Panc1 (cell line): ENCODE data around the gene GRIN3B. TPM values are rescaled to one million over a fixed set of nuclear protein-coding genes. Genes with fewer than 3 reads are reported as not detected.

Experiments used
- ATAC-seq: fragments of 200-7000 bp; cut with Tn5 transposase; 2 replicates; pipeline ENCODE4 v1.9.1; 2020; ENCODE audit warnings: mild to moderate bottlenecking, moderate library complexity
- BruUV-seq: library from RNA; stranded (reverse); fragments of 400-500 nt; replicated peaks from 2 replicates; lab custom pipeline; 2021; lab: Mats Ljungman, UMichigan
- CTCF ChIA-PET: fragments of 300-600 bp; sonication (Branson Sonifier 250); formaldehyde crosslinking; loops from one replicate; lab custom pipeline; 2022; ENCODE audit warnings: antibody characterized with exemption; lab: Charles Lee
- POLR2A ChIA-PET: fragments of 300-600 bp; sonication (Branson Sonifier 250); formaldehyde crosslinking; loops from one replicate; lab custom pipeline; 2022; ENCODE audit warnings: antibody characterized with exemption; lab: Charles Lee
- DNase-seq: peaks from one replicate; pipeline ENCODE4 v3.0.0-alpha.2; 2010; ENCODE audit warnings: low read depth, low spot score
- H3K27ac ChIP-seq: 2 replicates; pipeline ENCODE4 v1.5.1; 2011; ENCODE audit warnings: mild to moderate bottlenecking, low read length, inconsistent platforms
- H3K27me3 ChIP-seq: fragments of 200-500 bp; sonication (Bioruptor generic); 2 replicates; pipeline ENCODE4 v1.6.0; 2014; ENCODE audit warnings: low read length, inconsistent platforms; ENCODE audit not compliant: control insufficient read depth, insufficient read depth
- H3K36me3 ChIP-seq: fragments of 200-500 bp; sonication (Bioruptor generic); 2 replicates; pipeline ENCODE4 v1.5.1; 2014; ENCODE audit warnings: inconsistent platforms, mild to moderate bottlenecking, low read length, moderate library complexity; ENCODE audit not compliant: control insufficient read depth, insufficient read depth
- H3K4me1 ChIP-seq: 2 replicates; pipeline ENCODE4 v1.5.1; 2011; ENCODE audit warnings: inconsistent platforms, mild to moderate bottlenecking, low read length, moderate library complexity; ENCODE audit not compliant: control insufficient read depth, insufficient read depth
- H3K4me3 ChIP-seq, 2 experiments: 2 replicates each; pipeline ENCODE4 v1.5.1; 2011 to 2012; ENCODE audit warnings: low read depth in 2 of 2, low read length in 2 of 2, mild to moderate bottlenecking in 2 of 2, inconsistent platforms in 1 of 2, moderate library complexity in 1 of 2
- H3K9me3 ChIP-seq: fragments of 200-500 bp; sonication (Bioruptor generic); 2 replicates; pipeline ENCODE4 v1.5.1; 2014; ENCODE audit warnings: low read depth, mild to moderate bottlenecking, inconsistent platforms, low read length, moderate library complexity; ENCODE audit not compliant: control insufficient read depth, insufficient read depth
- CTCF ChIP-seq: fragments of 450-650 bp; IDR thresholded peaks from 2 replicates; pipeline ENCODE4 v1.5.1; 2017; ENCODE audit warnings: mild to moderate bottlenecking
- POLR2AphosphoS5 ChIP-seq: IDR thresholded peaks from 2 replicates; pipeline ENCODE4 v1.6.1; 2012; ENCODE audit warnings: mild to moderate bottlenecking, low read depth, low read length, moderate library complexity
- REST ChIP-seq, 2 experiments: IDR thresholded peaks; 2 replicates each; pipeline ENCODE4 v1.6.1; 2011 to 2012; ENCODE audit warnings: low read depth in 2 of 2, control low read depth in 1 of 2, low read length in 1 of 2, mild to moderate bottlenecking in 1 of 2, moderate library complexity in 1 of 2; ENCODE audit not compliant: insufficient read depth in 1 of 2
- SIN3A ChIP-seq: IDR thresholded peaks from 2 replicates; pipeline ENCODE4 v1.6.1; 2012; ENCODE audit warnings: low read depth, mild to moderate bottlenecking, low read length, moderate library complexity, borderline replicate concordance; ENCODE audit not compliant: insufficient read depth
- TCF7L2 ChIP-seq: IDR thresholded peaks from 2 replicates; pipeline ENCODE4 v1.6.1; 2011; ENCODE audit warnings: mild to moderate bottlenecking, low read depth, low read length, inconsistent platforms
- in situ Hi-C: cut with HindIII; loops from 2 replicates; pipeline ENCODE4 v1.10.0; 2016; ENCODE audit warnings: low sequenced_read_pairs, low pct_unique_long_range_greater_than_20kb
- intact Hi-C: fragments of 100-400 bp; cut with micrococcal nuclease; formaldehyde crosslinking; loops from one replicate; pipeline ENCODE4 v1.10.0; 2022; ENCODE audit not compliant: unreplicated experiment
- total RNA-seq: library from RNA; stranded (reverse); gene quantifications from one replicate; pipeline ENCODE4 v1.2.1, GENCODE V29; 2021; ENCODE audit not compliant: unreplicated experiment

GRIN3B gene
- total RNA-seq, 1 experiment from 2014 or later, result 4.6 TPM

- no TSS peak for BruUV-seq
- intact Hi-C loops (no loop called here), in situ Hi-C loops (no loop called here)
- Histone ChIP-seq H3K9me3 (no peaks in the 10 kb centered on the region), H3K27me3 (no peaks in the 10 kb centered on the region), H3K27ac (peak overlapping the region; percentile 82), H3K4me1 (peaks cover 19% of the 10 kb centered on the region), H3K36me3 (peaks cover 6% of the 10 kb centered on the region; the same call in 1 of the 2 replicates), H3K4me3 (peak overlapping the region; percentile 46 to 63)
- DNase-seq (no peak), ATAC-seq (peak; percentile 20; the same call in 1 of the 2 replicates)
- POLR2A ChIA-PET, result interaction anchor here (0.6 kb wide), 1 partner anchor 11 kb away, joined by 9 read pairs; no protein-coding TSS in a partner anchor
- CTCF ChIA-PET, result no interaction called here
- TF ChIP-seq POLR2AphosphoS5, result 0 out of 2 replicates have a peak, but pooled peaks have one; percentile 4
- no peak for TF ChIP-seq REST (IDR thresholded peaks at IDR 0.05; ENCODE audit: insufficient read depth in 1 of 2, low read depth in 2 of 2, low read length in 1 of 2)
These were observed 38.9 kb downstream of the GRIN3B start for GRCh38 chr19:1038978-1039645.

- Histone ChIP-seq H3K9me3 (no peaks in the 10 kb centered on the region), H3K27me3 (no peaks in the 10 kb centered on the region), H3K4me3 (peak within 1 kb of the TSS; percentile 63 to 82), H3K27ac (peak within 1 kb of the TSS; percentile 84), H3K36me3 (peaks cover 6% of the 10 kb centered on the region; the same call in 1 of the 2 replicates), H3K4me1 (peaks cover 19% of the 10 kb centered on the region)
- BruUV-seq, result no TSS peak
- DNase-seq (peak; percentile 78), ATAC-seq (peak; percentile 85)
- ChIA-PET POLR2A (interaction anchor here (0.5 to 0.6 kb wide), 2 partner anchors 10 to 11 kb away, joined by 5 to 9 read pairs; no protein-coding TSS in a partner anchor), CTCF (no interaction called here)
- in situ Hi-C loops, result no loop called here
- TF ChIP-seq CTCF (no peak), TCF7L2 (0 out of 2 replicates have a peak, but pooled peaks have one; percentile 20), SIN3A (peak; percentile 66; the same call in 1 of the 2 replicates), POLR2AphosphoS5 (peak; percentile 79), REST (IDR thresholded peaks at IDR 0.05; ENCODE audit: insufficient read depth in 1 of 2, low read depth in 2 of 2, low read length in 1 of 2) (0 out of 4 replicates have a peak, but pooled peaks of 1 of the 2 experiments have one; percentile 18)
- intact Hi-C loops, result no loop called here
These were observed 39.6 kb downstream of the GRIN3B start, which contains the start of gene ABCA7 for GRCh38 chr19:1039646-1040475. ABCA7 (plus strand) TSS chr19:1040107; CDS start chr19:1041362, 1,255 bp downstream.
